Suprapubic skin (tissue), 3 donors: Measurements from ENCODE around the gene ZSWIM4.

Source experiments
- CTCF ChIP-seq, 2 donors: fragments of 200-600 bp in 1 of 2; fragments of 450-650 bp in 1 of 2; sonication (generic) in 1 of 2; IDR thresholded peaks; one replicate each; pipeline ENCODE4 v1.5.1; 2016 to 2019; ENCODE audit warnings: antibody characterized with exemption in 2 of 2, mild to moderate bottlenecking in 1 of 2, moderate library complexity in 1 of 2
- EP300 ChIP-seq: sonication (generic); formaldehyde crosslinking; IDR thresholded peaks from one replicate; pipeline ENCODE4 v1.6.1; 2017; ENCODE audit warnings: antibody characterized with exemption
- POLR2A ChIP-seq, 2 donors: fragments of 450-650 bp; IDR thresholded peaks; one replicate each; pipeline ENCODE4 v1.6.1; 2017; ENCODE audit warnings: antibody characterized with exemption in 2 of 2, mild to moderate bottlenecking in 2 of 2, moderate library complexity in 2 of 2

GRCh38 chr19:13825489-13826441 lies 30.5 kb downstream of the ZSWIM4 start:
- TF ChIP-seq CTCF (IDR thresholded peaks at IDR 0.05) (no peak), POLR2A (IDR thresholded peaks at IDR 0.05) (no peak), EP300 (no peak)
